Measurements from ENCODE around the gene MBNL3.

MBNL3 gene

DNA sequence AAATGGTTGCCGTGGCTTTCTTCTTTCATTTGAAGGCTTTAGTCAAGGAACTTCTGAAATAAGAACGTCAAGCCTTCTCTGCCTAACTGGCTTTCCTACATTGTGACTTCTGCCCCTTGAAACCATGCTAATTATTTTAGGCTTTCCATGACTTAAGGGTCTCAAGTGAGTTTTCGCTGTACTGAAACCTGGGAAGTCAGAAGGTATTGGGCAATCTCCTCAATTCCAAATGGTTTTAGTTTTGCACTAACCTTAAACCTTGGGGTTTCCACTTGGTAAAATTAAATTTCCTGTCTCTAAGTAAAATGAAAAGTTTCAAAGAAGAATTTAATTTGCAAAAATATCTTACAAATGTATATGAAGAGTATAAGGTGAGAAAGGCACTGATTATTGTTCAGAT lies 73.8 kb downstream of the MBNL3 start:
- DNase-seq (ENCODE audit: low read depth), result no peak

DNA sequence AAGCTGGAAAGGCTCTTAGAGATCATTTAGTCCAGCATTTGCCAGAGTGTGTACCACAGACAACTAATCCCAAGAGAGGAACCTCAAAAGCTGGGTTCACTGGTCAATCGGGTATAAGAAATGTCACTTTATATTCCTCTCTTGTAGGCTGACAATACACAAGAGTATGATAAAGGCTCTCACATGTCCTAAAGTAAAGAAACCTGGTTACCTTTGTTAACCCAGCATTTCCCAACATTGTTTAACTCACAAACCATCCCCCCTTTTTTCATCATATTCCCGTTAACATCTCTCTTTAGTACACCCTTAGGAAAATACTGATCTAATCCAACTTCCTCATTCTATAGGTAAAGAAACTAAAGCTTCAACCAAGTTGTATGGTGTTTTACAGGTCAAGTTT lies 74.4 kb downstream of the MBNL3 start:
- DNase-seq (ENCODE audit: low read depth), result no peak

- DNase-seq (ENCODE audit: low read depth), result no peak
Measured at GRCh38 chrX:132413459-132413858, 75.4 kb downstream of the MBNL3 start.

DNA sequence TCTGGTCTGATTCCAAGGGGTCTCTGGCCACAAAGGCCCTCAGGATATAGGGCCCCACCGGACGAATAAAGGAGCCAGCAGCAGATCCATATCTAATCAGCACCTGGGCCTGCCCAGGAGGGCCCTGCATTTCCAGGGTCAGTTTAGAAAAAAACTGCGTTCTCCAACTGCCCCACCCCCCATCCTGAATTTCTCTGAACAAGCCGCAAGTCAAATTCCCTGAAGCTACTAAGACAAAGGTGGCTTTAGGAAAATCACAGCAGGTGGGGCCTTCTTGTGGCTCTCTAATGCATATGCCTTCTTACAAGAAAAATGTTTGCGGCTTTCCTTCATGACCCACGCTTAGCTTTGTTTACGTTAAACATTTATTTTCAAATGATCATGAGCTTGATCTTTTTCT lies 76.6 kb downstream of the MBNL3 start:
- DNase-seq (ENCODE audit: low read depth), result no peak

GRCh38 chrX:132411310-132411977 lies 77.4 kb downstream of the MBNL3 start:
- no peak for DNase-seq (ENCODE audit: low read depth)

DNA sequence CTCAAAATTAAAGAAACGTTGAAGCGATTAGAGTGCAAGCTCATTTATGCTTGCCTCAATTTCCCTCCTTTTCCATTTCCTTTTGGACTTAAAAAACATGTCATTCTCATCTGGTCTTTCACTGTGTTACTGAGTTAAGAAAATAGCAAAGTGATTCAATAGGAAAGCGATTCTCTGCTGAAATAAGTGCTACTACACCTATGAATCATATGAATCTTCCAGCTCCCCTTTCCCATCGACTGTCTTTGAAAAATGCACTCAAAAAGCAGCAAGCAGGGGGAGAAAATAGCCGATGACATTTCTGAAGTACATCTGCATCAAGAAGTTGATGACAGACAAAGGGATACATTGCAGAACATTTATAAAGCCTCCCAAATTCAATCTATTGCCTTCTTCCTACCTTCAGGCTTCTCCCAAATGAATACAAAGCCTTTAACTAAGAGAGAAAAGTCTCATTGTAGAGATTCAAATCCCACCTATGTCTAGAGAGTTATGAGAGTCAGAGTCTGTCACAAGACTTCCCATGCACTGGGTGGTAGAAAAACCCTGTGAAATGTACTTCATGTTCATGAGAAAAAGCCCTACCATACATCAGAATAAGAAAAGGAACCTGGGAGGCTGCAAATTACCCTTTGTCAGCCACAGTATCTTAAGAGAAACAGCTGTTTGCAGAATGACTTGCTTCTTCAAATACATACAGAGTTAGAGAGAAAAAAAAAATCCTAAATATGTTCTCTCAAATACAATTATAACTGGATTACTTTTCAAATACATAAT lies 78.9 kb downstream of the MBNL3 start:
- no peak for DNase-seq (ENCODE audit: low read depth)

DNA sequence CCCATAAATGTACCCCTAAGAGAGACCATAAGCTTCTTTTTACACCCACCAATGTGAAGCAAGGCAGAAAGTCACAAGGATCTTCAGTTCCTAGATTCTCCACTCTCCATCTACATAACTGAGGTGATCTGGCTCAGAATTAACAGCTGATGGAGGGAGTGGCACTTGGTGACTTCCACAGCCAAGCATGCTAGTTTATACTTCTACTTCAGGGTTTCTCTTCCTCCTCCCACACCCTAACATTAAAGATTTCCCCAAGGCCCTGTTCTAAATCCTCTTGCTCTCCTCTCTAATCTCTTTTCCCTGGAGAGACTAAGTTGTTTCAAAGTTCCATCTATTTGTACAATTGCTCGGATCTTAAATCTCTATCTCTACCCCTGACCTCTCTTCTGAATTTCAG lies 81.1 kb downstream of the MBNL3 start:
- no peak for DNase-seq (ENCODE audit: low read depth)

- DNase-seq (ENCODE audit: low read depth), result no peak
Measured at GRCh38 chrX:132406106-132406505, 82.7 kb downstream of the MBNL3 start.

DNA sequence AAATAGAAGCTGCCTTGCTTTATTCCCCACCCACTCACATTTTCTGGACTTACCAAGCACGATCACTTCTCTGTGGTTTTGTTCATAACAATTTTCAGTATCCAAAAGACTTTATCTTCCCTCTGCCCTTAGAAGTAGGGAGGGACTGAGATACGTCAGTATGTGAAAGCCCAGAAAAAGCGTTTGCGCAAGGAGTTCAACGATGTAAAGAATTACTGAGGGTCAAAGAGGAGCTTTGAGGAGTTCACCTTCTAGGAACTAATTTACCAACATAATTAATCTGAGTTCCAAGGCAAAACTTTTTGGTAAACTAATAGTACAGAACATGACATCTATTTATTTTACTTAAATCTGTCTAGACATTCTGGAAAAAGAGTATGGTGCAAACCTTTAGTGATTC lies 84.6 kb downstream of the MBNL3 start:
- DNase-seq (ENCODE audit: low read depth), result no peak

- DNase-seq (ENCODE audit: low read depth), result no peak
Measured at GRCh38 chrX:132401935-132402334, 86.9 kb downstream of the MBNL3 start.

DNA sequence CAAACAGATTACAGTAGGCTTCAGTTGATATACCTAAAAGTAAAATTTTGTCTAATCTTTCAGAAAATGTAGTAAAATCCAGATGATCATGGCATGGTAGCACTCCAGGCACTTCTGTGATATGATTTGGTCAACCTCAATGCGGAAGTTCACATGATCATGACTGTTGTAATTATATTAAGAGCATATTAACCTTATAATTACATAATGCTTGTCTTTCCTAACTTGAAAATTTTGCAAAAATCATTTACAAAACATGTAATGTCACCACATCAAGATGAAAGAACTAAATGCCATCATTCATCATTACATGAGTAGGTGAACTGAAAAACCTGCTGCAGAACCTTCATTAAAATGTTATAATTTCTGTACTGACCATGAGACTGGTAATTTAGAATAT lies 88.1 kb downstream of the MBNL3 start:
- DNase-seq (ENCODE audit: low read depth), result no peak

DNA sequence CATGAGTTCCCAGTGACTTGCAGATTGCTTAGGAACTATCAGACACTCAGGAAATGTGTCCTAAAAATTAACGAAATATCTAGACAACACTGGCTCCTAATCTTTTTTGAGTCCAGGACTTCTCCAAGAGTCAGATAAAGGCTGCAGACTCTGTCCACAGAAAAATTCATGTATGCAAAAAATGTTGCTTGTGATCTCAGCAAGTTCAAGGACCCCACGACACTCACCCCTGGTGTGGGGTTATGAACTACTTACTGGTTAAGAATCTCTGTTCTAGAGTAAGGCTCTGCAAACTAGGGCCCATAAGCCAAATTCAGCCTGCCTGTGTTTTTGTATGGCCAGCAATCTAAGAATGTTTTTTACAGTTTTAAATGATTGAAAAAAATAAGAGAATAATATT lies 93.2 kb downstream of the MBNL3 start:
- no peak for DNase-seq (ENCODE audit: low read depth)

GRCh38 chrX:132395026-132395425 lies 93.8 kb downstream of the MBNL3 start:
- no peak for DNase-seq (ENCODE audit: low read depth)

DNA sequence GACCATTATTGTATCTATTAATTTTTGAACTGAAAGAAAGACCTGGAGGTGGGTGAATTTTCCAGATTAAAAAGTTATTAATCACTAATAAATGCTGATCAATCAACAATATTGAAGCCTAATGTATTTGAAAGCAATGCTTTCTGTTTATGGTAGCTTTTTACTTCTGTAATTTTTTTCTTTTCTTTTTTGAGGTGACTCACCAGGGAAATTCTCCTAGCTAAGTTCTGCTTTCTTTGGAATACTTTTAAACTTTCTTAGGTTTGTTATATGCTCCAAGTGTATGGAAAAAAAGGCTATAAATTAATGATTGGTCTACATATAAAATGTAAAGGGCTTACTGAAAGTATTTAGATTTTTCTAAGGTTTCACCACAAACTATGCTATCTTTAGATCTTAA lies 94.2 kb downstream of the MBNL3 start:
- no peak for DNase-seq (ENCODE audit: low read depth)

- DNase-seq (ENCODE audit: low read depth), result no peak
Measured at GRCh38 chrX:132393992-132394391, 94.8 kb downstream of the MBNL3 start.

- DNase-seq (ENCODE audit: low read depth), result no peak
Measured at GRCh38 chrX:132393485-132393884, 95.4 kb downstream of the MBNL3 start.

- DNase-seq (ENCODE audit: low read depth), result no peak
Measured at GRCh38 chrX:132393085-132393484, 95.8 kb downstream of the MBNL3 start.

- no peak for DNase-seq (ENCODE audit: low read depth)
Measured at GRCh38 chrX:132390792-132391191, 98.0 kb downstream of the MBNL3 start.

- DNase-seq (ENCODE audit: low read depth), result no peak
Measured at GRCh38 chrX:132389480-132389879, 99.4 kb downstream of the MBNL3 start.

DNA sequence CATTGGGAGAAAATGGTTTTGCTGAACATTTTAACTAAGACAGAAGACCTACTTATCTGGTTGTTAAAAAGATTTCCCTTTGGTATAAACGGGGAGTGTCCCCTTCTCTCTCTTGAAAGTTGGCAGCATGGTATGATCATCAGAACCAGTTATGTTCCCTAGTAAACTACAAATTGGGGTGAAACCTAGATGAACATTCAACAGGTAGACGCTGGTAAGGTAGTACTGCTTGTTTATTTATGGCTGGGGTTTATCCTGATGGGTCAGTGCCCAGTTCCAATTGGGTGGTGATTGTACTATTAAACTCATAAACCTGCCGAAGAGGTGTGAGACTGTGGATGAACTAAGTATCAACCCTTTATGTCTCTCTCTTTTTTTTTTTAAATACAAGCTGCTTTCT lies 100.5 kb downstream of the MBNL3 start:
- no peak for DNase-seq (ENCODE audit: low read depth)

DNA sequence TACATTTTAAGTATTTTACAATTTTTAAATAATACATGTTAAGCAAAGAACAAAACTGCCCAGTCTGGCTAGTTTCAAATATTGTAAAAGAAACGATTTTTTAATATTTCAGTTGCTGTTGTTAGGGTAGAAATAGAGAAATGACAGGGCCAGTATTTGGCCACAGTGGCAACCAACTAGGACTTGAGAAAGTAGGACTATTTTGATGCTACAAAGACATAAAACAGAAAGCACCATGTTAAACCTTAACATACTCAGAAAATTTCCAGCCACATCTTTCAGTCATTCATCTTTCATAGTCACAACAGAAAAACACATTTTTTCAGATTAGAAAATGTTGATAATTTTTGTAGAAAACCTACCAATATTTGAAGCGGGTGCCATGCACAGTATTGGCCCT lies 104.5 kb downstream of the MBNL3 start:
- no peak for DNase-seq (ENCODE audit: low read depth)

DNA sequence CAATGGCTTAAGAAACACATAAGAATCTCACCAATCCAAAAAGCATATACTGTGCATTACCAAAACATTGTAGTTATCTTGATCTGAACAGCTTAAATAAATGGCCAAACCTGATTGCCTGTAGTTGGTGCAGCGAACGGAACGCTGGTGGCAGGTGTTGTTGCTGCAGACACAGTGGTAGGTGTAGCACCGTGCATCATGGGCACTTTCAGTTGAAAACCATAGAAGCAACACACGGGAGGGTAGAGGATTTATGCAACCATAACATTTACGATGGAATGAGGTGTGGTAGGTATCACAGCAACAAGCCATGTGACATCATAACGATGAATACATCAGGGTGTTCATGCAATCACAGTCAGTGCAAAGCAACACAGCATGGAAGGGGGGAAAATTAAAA lies 106.8 kb downstream of the MBNL3 start:
- DNase-seq (ENCODE audit: low read depth), result no peak

DNA sequence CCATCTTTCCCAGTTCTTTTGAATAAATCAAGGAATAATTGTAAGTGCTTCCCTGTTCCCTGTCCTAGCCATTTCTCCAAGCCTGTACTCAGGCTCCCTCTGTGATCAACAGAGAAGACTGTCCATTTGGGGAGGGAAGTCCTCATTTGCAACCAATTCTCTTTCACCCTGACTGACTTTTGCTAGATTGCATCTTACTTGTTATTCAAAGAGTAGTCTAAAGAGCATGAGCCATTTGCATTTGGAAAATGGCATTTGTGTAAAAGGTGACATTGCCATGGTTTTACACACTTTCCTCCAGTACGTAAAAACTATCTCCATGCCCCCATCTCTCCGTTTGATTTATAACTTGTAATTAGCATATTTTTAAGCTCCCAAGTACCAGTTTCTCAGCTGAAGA lies 110.6 kb downstream of the MBNL3 start:
- no peak for DNase-seq (ENCODE audit: low read depth)

DNA sequence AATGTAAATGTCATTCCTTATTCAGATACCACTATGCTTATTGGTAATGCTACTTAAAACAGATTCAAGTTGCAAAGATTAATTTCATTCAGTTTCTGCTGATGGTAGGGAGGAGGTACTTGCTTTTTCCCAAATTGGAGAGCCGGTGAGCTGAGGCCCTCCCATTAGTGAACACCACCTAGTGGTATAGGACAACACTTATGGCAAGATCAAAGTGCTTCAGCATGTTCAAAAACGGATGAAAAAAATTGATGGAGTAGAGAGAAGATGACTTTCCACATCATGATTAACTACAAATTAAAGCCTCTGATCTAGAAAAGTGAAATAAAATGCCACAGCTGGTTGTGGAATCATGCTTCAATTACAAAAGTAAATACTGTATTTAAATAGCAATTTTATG lies 112.9 kb downstream of the MBNL3 start:
- no peak for DNase-seq (ENCODE audit: low read depth)

Measured in fibroblast of gingiva (primary cell).